HCT116 (cell line): Measurements from ENCODE around the gene CCDC14. TPM values are rescaled to one million over a fixed set of nuclear protein-coding genes. Genes with fewer than 3 reads are reported as not detected.

Experiments
- ATAC-seq: fragments of 200-7000 bp; cut with Tn5 transposase; 2 replicates; pipeline ENCODE4 v1.9.1; 2020; ENCODE audit warnings: mild to moderate bottlenecking, moderate library complexity
- BruUV-seq: library from RNA; stranded (reverse); fragments of 400-500 nt; replicated peaks from 2 replicates; lab custom pipeline; 2021; lab: Mats Ljungman, UMichigan
- CTCF ChIA-PET: fragments of 300-600 bp; sonication (Branson Sonifier 250); formaldehyde crosslinking; loops from one replicate; lab custom pipeline; 2021; ENCODE audit warnings: antibody characterized with exemption; lab: Charles Lee
- POLR2A ChIA-PET: fragments of 300-600, 350-600 bp; sonication (Branson Sonifier 250); formaldehyde crosslinking; loops from one replicate; lab custom pipeline; 2021; ENCODE audit warnings: antibody characterized with exemption; lab: Charles Lee
- RAD21 ChIA-PET, 2 experiments: fragments of 300-600 bp; sonication (Branson Sonifier 250); formaldehyde crosslinking; loops; one replicate each; lab custom pipeline; 2023; ENCODE audit warnings: low total read pairs in 2 of 2; ENCODE audit not compliant: uncharacterized antibody in 2 of 2, unreplicated experiment in 2 of 2, low non-redundant PET in 1 of 2; lab: Charles Lee
- DNase-seq: peaks from one replicate; pipeline ENCODE4 v3.0.0-alpha.2; 2010; ENCODE audit warnings: low read depth, low spot score
- H2AFZ ChIP-seq: fragments of 200-600 bp; shearing (Covaris generic), sonication (generic); 2 replicates; pipeline ENCODE4 v1.6.1; 2017; ENCODE audit warnings: low read depth, mixed run types, mixed read lengths, antibody characterized with exemption, low read length; ENCODE audit not compliant: poor library complexity, severe bottlenecking
- H3K27ac ChIP-seq: 2 replicates; pipeline ENCODE4 v1.5.1; 2012; ENCODE audit warnings: low read depth, low read length
- H3K27me3 ChIP-seq: fragments of 200-600 bp; sonication (generic); 2 replicates; pipeline ENCODE4 v1.6.1; 2016; ENCODE audit warnings: mixed run types, low read length, mixed read lengths; ENCODE audit not compliant: insufficient read depth
- H3K36me3 ChIP-seq, 2 experiments: fragments of 200-500 bp in 1 of 2; fragments of 200-600 bp in 1 of 2; sonication (Bioruptor generic) in 1 of 2; sonication (generic) in 1 of 2; 2 replicates each; pipeline versions ENCODE4 v1.5.1 to v1.6.1; 2014 to 2016; ENCODE audit warnings: low read length in 2 of 2, inconsistent platforms in 1 of 2, mixed read lengths in 1 of 2, mixed run types in 1 of 2; ENCODE audit not compliant: insufficient read depth in 2 of 2, control insufficient read depth in 1 of 2
- H3K4me1 ChIP-seq, 2 experiments: fragments of 200-600 bp in 1 of 2; sonication (generic) in 1 of 2; 2 replicates each; pipeline versions ENCODE4 v1.5.1 to v1.6.1; 2012 to 2017; ENCODE audit warnings: low read length in 2 of 2, inconsistent platforms in 1 of 2, mild to moderate bottlenecking in 1 of 2, mixed read lengths in 1 of 2, mixed run types in 1 of 2, moderate library complexity in 1 of 2; ENCODE audit not compliant: insufficient read depth in 2 of 2, control insufficient read depth in 1 of 2
- H3K4me2 ChIP-seq: fragments of 200-600 bp; sonication (generic); 2 replicates; pipeline ENCODE4 v1.6.1; 2017; ENCODE audit warnings: mixed run types, low read length, mixed read lengths
- H3K4me3 ChIP-seq, 2 experiments: fragments of 200-600 bp in 1 of 2; sonication (generic) in 1 of 2; replicated peaks in 1 of 2; 2 replicates each; pipeline ENCODE4 v1.5.1; 2011 to 2016; ENCODE audit warnings: low read length in 2 of 2, control low read depth in 1 of 2, low read depth in 1 of 2, mild to moderate bottlenecking in 1 of 2, mixed read lengths in 1 of 2, mixed run types in 1 of 2
- H3K79me2 ChIP-seq: fragments of 200-600 bp; sonication (generic); 2 replicates; pipeline ENCODE4 v1.6.1; 2017; ENCODE audit warnings: mild to moderate bottlenecking, mixed run types, low read length, moderate library complexity, mixed read lengths; ENCODE audit not compliant: insufficient read depth
- H3K9ac ChIP-seq: fragments of 200-600 bp; sonication (generic); 2 replicates; pipeline ENCODE4 v1.6.1; 2016; ENCODE audit warnings: low read length, mixed read lengths
- H3K9me2 ChIP-seq: fragments of 200-600 bp; sonication (generic), shearing (Covaris generic); 2 replicates; pipeline ENCODE4 v1.6.1; 2017; ENCODE audit warnings: mixed run types, mild to moderate bottlenecking, moderate library complexity; ENCODE audit not compliant: insufficient read depth
- H3K9me3 ChIP-seq, 2 experiments: fragments of 200-500 bp in 1 of 2; fragments of 200-600 bp in 1 of 2; sonication (Bioruptor generic) in 1 of 2; sonication (generic) in 1 of 2; 2 replicates each; pipeline ENCODE4 v1.6.1; 2014 to 2017; ENCODE audit warnings: low read length in 2 of 2, mixed read lengths in 2 of 2, inconsistent platforms in 1 of 2, low read depth in 1 of 2, mild to moderate bottlenecking in 1 of 2, mixed run types in 1 of 2, moderate library complexity in 1 of 2; ENCODE audit not compliant: control insufficient read depth in 1 of 2, insufficient read depth in 1 of 2
- H4K20me1 ChIP-seq: fragments of 200-600 bp; sonication (generic), shearing (Covaris generic); 2 replicates; pipeline ENCODE4 v1.6.1; 2017; ENCODE audit warnings: mixed run types, mild to moderate bottlenecking, moderate library complexity; ENCODE audit not compliant: insufficient read depth
- ATF3 ChIP-seq: IDR thresholded peaks from 2 replicates; pipeline ENCODE4 v1.6.1; 2012
- CBX3 ChIP-seq: IDR thresholded peaks from 2 replicates; pipeline ENCODE4 v1.6.1; 2012; ENCODE audit warnings: low read depth
- CEBPB ChIP-seq: IDR thresholded peaks from 2 replicates; pipeline ENCODE4 v1.6.1; 2012; ENCODE audit warnings: low read depth
- CTCF ChIP-seq, 3 experiments: fragments of 200-600 bp in 1 of 3; sonication (generic) in 1 of 3; IDR thresholded peaks in 2 of 3; conservative IDR thresholded peaks in 1 of 3; 2 replicates each; pipeline ENCODE4 v1.5.1; 2012 to 2017; ENCODE audit warnings: low read depth in 2 of 3, low read length in 2 of 3, antibody characterized with exemption in 1 of 3, borderline replicate concordance in 1 of 3, control low read depth in 1 of 3, mild to moderate bottlenecking in 1 of 3, mixed read lengths in 1 of 3, mixed run types in 1 of 3, moderate library complexity in 1 of 3; ENCODE audit not compliant: insufficient read depth in 1 of 3
- EGR1 ChIP-seq: IDR thresholded peaks from 2 replicates; pipeline ENCODE4 v1.6.1; 2012; ENCODE audit warnings: low read depth
- ELF1 ChIP-seq: IDR thresholded peaks from 2 replicates; pipeline ENCODE4 v1.6.1; 2012; ENCODE audit warnings: low read depth, borderline replicate concordance
- JUND ChIP-seq: IDR thresholded peaks from 2 replicates; pipeline ENCODE4 v1.6.1; 2012
- POLR2A ChIP-seq: IDR thresholded peaks from 2 replicates; pipeline ENCODE4 v1.7.0; 2011; ENCODE audit warnings: borderline replicate concordance; ENCODE audit not compliant: insufficient read depth, insufficient read length; ENCODE audit errors: extremely low read depth
- POLR2AphosphoS5 ChIP-seq: IDR thresholded peaks from 2 replicates; pipeline ENCODE4 v1.6.1; 2011; ENCODE audit warnings: mild to moderate bottlenecking, low read depth, low read length, moderate library complexity
- REST ChIP-seq: IDR thresholded peaks from 2 replicates; pipeline ENCODE4 v1.6.1; 2012; ENCODE audit warnings: low read depth
- SIN3A ChIP-seq: IDR thresholded peaks from 2 replicates; pipeline ENCODE4 v1.6.1; 2012; ENCODE audit warnings: low read depth
- SP1 ChIP-seq: IDR thresholded peaks from 2 replicates; pipeline ENCODE4 v1.6.1; 2012; ENCODE audit warnings: low read depth
- SRF ChIP-seq: IDR thresholded peaks from 2 replicates; pipeline ENCODE4 v1.6.1; 2012; ENCODE audit warnings: low read depth
- TCF7L2 ChIP-seq: IDR thresholded peaks from 2 replicates; pipeline ENCODE4 v1.7.0; 2011; ENCODE audit warnings: borderline replicate concordance, inconsistent platforms; ENCODE audit not compliant: insufficient read depth, insufficient read length; ENCODE audit errors: extremely low read depth
- YY1 ChIP-seq: IDR thresholded peaks from 2 replicates; pipeline ENCODE4 v1.6.1; 2011; ENCODE audit warnings: low read length, low read depth, moderate library complexity, mild to moderate bottlenecking; ENCODE audit not compliant: insufficient replicate concordance; ENCODE audit errors: extremely low read depth
- ZBTB33 ChIP-seq: IDR thresholded peaks from 2 replicates; pipeline ENCODE4 v1.6.1; 2011; ENCODE audit warnings: mild to moderate bottlenecking, low read length, moderate library complexity; ENCODE audit not compliant: insufficient replicate concordance; ENCODE audit errors: extremely low read depth
- intact Hi-C: fragments of 100-400 bp; cut with micrococcal nuclease; formaldehyde crosslinking; loops from 2 replicates; pipeline ENCODE4 v1.10.0; 2022
- total RNA-seq: library from RNA; stranded (reverse); gene quantifications from one replicate; pipeline ENCODE4 v1.2.1, GENCODE V29; 2021; ENCODE audit not compliant: unreplicated experiment
- TF ChIP-seq, protein P1 (sequence below): IDR thresholded peaks from 2 replicates; pipeline ENCODE4 v1.6.1; 2012

Gene CCDC14
- total RNA-seq, 1 experiment from 2014 or later = 54.5 TPM

GRCh38 chr3:123993818-123994217 lies 32.8 kb upstream of the CCDC14 start:
- no TSS peak for BruUV-seq
- DNase-seq = no peak
- Histone ChIP-seq H3K27ac (no peak overlapping the region), H3K36me3 (no peaks in the 10 kb centered on the region), H3K9ac (no peak overlapping the region), H3K4me3 (no peak overlapping the region), H2AFZ (no peak overlapping the region), H4K20me1 (no peaks in the 10 kb centered on the region), H3K9me3 (no peaks in the 10 kb centered on the region), H3K79me2 (no peaks in the 10 kb centered on the region), H3K9me2 (no peaks in the 10 kb centered on the region), H3K4me1 (no peaks in the 10 kb centered on the region), H3K27me3 (peaks cover 35% of the 10 kb centered on the region), H3K4me2 (no peak overlapping the region)
- no peak for ATAC-seq
- intact Hi-C loops = no loop called here
- ChIA-PET CTCF (no interaction called here), POLR2A (no interaction called here), RAD21 (no interaction called here)
- TF ChIP-seq SP1 (no peak), SRF (no peak), JUND (no peak), ELF1 (no peak), CEBPB (no peak), ATF3 (no peak), POLR2AphosphoS5 (no peak), EGR1 (no peak), SIN3A (no peak), CTCF (IDR thresholded peaks at IDR 0.05 in 2 of 3, conservative IDR thresholded peaks at IDR 0.05 in 1 of 3; ENCODE audit: borderline replicate concordance in 1 of 3, insufficient read depth in 1 of 3, low read depth in 2 of 3, low read length in 2 of 3) (no peak), REST (no peak), YY1 (no peak), CBX3 (no peak), POLR2A (no peak), TCF7L2 (no peak), ZBTB33 (no peak)
- TF ChIP-seq, protein P1, sequence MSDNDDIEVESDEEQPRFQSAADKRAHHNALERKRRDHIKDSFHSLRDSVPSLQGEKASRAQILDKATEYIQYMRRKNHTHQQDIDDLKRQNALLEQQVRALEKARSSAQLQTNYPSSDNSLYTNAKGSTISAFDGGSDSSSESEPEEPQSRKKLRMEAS = no peak
